Peyer's patch (tissue), 4 donors: ENCODE measurements around the gene GRIFIN.

ENCODE experiments used
- POLR2A ChIP-seq, 2 donors: fragments of 450-650 bp; IDR thresholded peaks; one replicate each; pipeline ENCODE4 v1.5.1; 2017; ENCODE audit warnings: antibody characterized with exemption in 2 of 2, mild to moderate bottlenecking in 2 of 2, moderate library complexity in 2 of 2
- TF ChIP-seq, protein P1 (sequence below), 6 experiments: fragments of 450-650 bp in 4 of 6; fragments of 200-600 bp in 2 of 6; sonication (generic) in 1 of 6; IDR thresholded peaks; one replicate each; pipeline ENCODE4 v1.5.1; 2017 to 2019; ENCODE audit warnings: antibody characterized with exemption in 6 of 6, mild to moderate bottlenecking in 3 of 6, moderate library complexity in 1 of 6

DNA sequence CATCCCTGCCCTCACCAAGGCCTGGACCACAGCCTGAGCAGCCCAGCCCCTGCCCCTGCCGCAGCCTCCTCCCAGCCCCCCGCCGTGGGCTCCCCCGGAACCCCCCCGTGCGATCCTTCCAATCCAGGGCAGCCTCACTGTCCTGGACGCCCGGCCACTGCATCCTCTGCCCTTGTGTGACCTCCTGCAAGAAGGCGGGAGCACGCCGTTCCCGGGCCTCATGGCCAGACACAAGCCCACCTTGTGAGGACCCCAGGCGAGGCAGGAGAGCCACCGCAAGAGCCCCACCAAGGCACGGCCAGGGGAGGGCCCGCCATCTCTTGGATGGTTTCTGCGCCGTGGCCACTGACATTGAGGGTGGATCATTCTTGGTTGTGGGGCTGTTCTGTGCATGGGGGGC, 35.6 kb upstream of the GRIFIN start:
- no peak for TF ChIP-seq POLR2A (IDR thresholded peaks at IDR 0.05)
- TF ChIP-seq, protein P1, sequence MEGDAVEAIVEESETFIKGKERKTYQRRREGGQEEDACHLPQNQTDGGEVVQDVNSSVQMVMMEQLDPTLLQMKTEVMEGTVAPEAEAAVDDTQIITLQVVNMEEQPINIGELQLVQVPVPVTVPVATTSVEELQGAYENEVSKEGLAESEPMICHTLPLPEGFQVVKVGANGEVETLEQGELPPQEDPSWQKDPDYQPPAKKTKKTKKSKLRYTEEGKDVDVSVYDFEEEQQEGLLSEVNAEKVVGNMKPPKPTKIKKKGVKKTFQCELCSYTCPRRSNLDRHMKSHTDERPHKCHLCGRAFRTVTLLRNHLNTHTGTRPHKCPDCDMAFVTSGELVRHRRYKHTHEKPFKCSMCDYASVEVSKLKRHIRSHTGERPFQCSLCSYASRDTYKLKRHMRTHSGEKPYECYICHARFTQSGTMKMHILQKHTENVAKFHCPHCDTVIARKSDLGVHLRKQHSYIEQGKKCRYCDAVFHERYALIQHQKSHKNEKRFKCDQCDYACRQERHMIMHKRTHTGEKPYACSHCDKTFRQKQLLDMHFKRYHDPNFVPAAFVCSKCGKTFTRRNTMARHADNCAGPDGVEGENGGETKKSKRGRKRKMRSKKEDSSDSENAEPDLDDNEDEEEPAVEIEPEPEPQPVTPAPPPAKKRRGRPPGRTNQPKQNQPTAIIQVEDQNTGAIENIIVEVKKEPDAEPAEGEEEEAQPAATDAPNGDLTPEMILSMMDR (IDR thresholded peaks at IDR 0.05) = no peak
